GM12878 (cell line): ENCODE measurements around the gene PCDH15. TPM values are rescaled to one million over a fixed set of nuclear protein-coding genes. Genes with fewer than 3 reads are reported as not detected.

Experiments used
- ATAC-seq: fragments of 200-7000 bp; cut with Tn5 transposase; 3 replicates; pipeline ENCODE4 v1.9.1; 2020; ENCODE audit warnings: mild to moderate bottlenecking, moderate library complexity
- BruUV-seq: library from RNA; stranded (reverse); fragments of 400-500 nt; replicated peaks from 2 replicates; lab custom pipeline; 2021; lab: Mats Ljungman, UMichigan
- CTCF ChIA-PET: fragments of 300-600 bp; sonication (Branson Sonifier 250); formaldehyde crosslinking; extraction: SDS; loops from one replicate; lab custom pipeline; 2021; ENCODE audit warnings: inconsistent platforms; lab: Yijun Ruan, JAX
- POLR2A ChIA-PET: fragments of 350-600 bp; formaldehyde crosslinking; extraction: SDS; loops from one replicate; lab custom pipeline; 2021; ENCODE audit warnings: inconsistent platforms; lab: Charles Lee
- RAD21 ChIA-PET: fragments of 300-600 bp; sonication (Branson Sonifier 250); formaldehyde crosslinking; loops from one replicate; lab custom pipeline; 2023; ENCODE audit warnings: antibody characterized with exemption; ENCODE audit not compliant: unreplicated experiment; lab: Charles Lee
- SMC1A ChIA-PET: fragments of 300-600 bp; sonication (Branson Sonifier 250); formaldehyde crosslinking; loops from one replicate; lab custom pipeline; 2023; ENCODE audit not compliant: unreplicated experiment, uncharacterized antibody; lab: Charles Lee
- DNase-seq: peaks from one replicate; pipeline ENCODE4 v3.0.0-alpha.2; 2011; ENCODE audit warnings: low read depth, low spot score
- FAIRE-seq: peaks from 3 replicates; lab custom pipeline; 2011; peaks lifted over from hg19 to GRCh38; lab: Jason Lieb, UNC
- H2AFZ ChIP-seq: 2 replicates; pipeline ENCODE4 v1.6.0; 2011; ENCODE audit warnings: low read depth, low read length, control low read depth; ENCODE audit not compliant: control insufficient read depth
- H3K27ac ChIP-seq: 2 replicates; pipeline ENCODE4 v1.5.1; 2011; ENCODE audit warnings: control low read depth; ENCODE audit not compliant: control insufficient read depth, insufficient read depth
- H3K27me3 ChIP-seq, 2 experiments: replicated peaks in 1 of 2; 2 replicates each; pipeline versions ENCODE4 v1.6.0 to v1.6.1; 2011; ENCODE audit warnings: low read length in 1 of 2; ENCODE audit not compliant: control insufficient read depth in 2 of 2, insufficient read depth in 2 of 2
- H3K36me3 ChIP-seq, 2 experiments: 2 replicates each; pipeline ENCODE4 v1.5.1; 2011; ENCODE audit warnings: low read length in 1 of 2; ENCODE audit not compliant: control insufficient read depth in 2 of 2, insufficient read depth in 2 of 2
- H3K4me1 ChIP-seq: 2 replicates; pipeline ENCODE4 v1.6.1; 2011; ENCODE audit warnings: mild to moderate bottlenecking, low read length, moderate library complexity, mixed read lengths; ENCODE audit not compliant: control insufficient read depth, insufficient read depth
- H3K4me2 ChIP-seq: 2 replicates; pipeline ENCODE4 v1.6.0; 2011; ENCODE audit warnings: control low read depth; ENCODE audit not compliant: control insufficient read depth, insufficient read depth
- H3K4me3 ChIP-seq: fragments of 200-600 bp; sonication (generic); 2 replicates; pipeline ENCODE4 v1.5.1; 2016
- H3K79me2 ChIP-seq: 2 replicates; pipeline ENCODE4 v1.6.0; 2011; ENCODE audit warnings: low read length; ENCODE audit not compliant: control insufficient read depth, insufficient read depth
- H3K9ac ChIP-seq: 2 replicates; pipeline ENCODE4 v1.8.0; 2011; ENCODE audit warnings: low read length, control low read depth, mixed read lengths; ENCODE audit not compliant: control insufficient read depth, insufficient read depth
- H3K9me3 ChIP-seq: replicated peaks from 3 replicates; pipeline ENCODE4 v1.5.1; 2011; ENCODE audit warnings: mild to moderate bottlenecking, low read length; ENCODE audit not compliant: control insufficient read depth, insufficient read depth
- H4K20me1 ChIP-seq: 2 replicates; pipeline ENCODE4 v1.6.0; 2011; ENCODE audit not compliant: control insufficient read depth, insufficient read depth
- BCL11A ChIP-seq: IDR thresholded peaks from 2 replicates; pipeline ENCODE4 v1.6.1; 2011; ENCODE audit warnings: low read depth, low read length
- JUNB ChIP-seq: IDR thresholded peaks from 2 replicates; pipeline ENCODE4 v1.6.1; 2016; ENCODE audit warnings: antibody characterized with exemption, mild to moderate bottlenecking
- KAT2A ChIP-seq: conservative IDR thresholded peaks from 2 replicates; pipeline ENCODE4 v1.6.1; 2011; ENCODE audit warnings: low read depth, low read length; ENCODE audit not compliant: control insufficient read depth
- MAX ChIP-seq: IDR thresholded peaks from 2 replicates; pipeline ENCODE4 v1.6.1; 2012; ENCODE audit warnings: low read depth, low read length, improper control_type of control experiment
- MYB ChIP-seq: fragments of 150-350 bp; IDR thresholded peaks from 2 replicates; pipeline ENCODE4 v1.6.1; 2014; ENCODE audit warnings: mild to moderate bottlenecking, low read depth, low read length, borderline replicate concordance
- NBN ChIP-seq: fragments of 450-650 bp; IDR thresholded peaks from 2 replicates; pipeline ENCODE4 v1.6.1; 2016
- RFX5 ChIP-seq: IDR thresholded peaks from 2 replicates; pipeline ENCODE4 v1.6.1; 2011; ENCODE audit warnings: low read depth, low read length, improper control_type of control experiment
- ZNF687 ChIP-seq: fragments of 450-650 bp; IDR thresholded peaks from 2 replicates; pipeline ENCODE4 v1.6.1; 2017; ENCODE audit warnings: mild to moderate bottlenecking, moderate library complexity
- ZSCAN29 ChIP-seq: fragments of 450-650 bp; IDR thresholded peaks from 2 replicates; pipeline ENCODE4 v1.6.1; 2017; ENCODE audit warnings: mild to moderate bottlenecking, moderate library complexity
- WGBS: methylation state at CpG from one replicate; pipeline ENCODE4 v1.1.6; 2016; ENCODE audit warnings: low lambda C conversion rate; ENCODE audit not compliant: insufficient replicate concordance, insufficient coverage; ENCODE audit errors: missing lambda C conversion rate; 5-methylcytosine and 5-hydroxymethylcytosine counted together
- in situ Hi-C: fragments of 300-500 bp; cut with MboI; formaldehyde crosslinking; loops from 9 replicates; pipeline ENCODE4 v1.14.3; 2018; ENCODE audit warnings: mixed read lengths
- intact Hi-C: fragments of 100-400 bp; cut with micrococcal nuclease; formaldehyde crosslinking; loops from one replicate; pipeline ENCODE4 v1.14.2; 2022; ENCODE audit not compliant: unreplicated experiment
- polyA plus RNA-seq, 11 experiments: library from polyadenylated mRNA; depleted of rRNA in 4 of 11; unstranded in 6 of 11; stranded (reverse) in 5 of 11; fragments of >200 nt; fragmentation: Nextera tagmentation in 4 of 11; fragmentation: Illumina TruSeq in 1 of 11; extraction: Ambion mirVana in 4 of 11; extraction: Trizol in 1 of 11; gene quantifications; 1 replicate in 1 of 11; 2 replicates in 10 of 11; pipeline versions ENCODE4 v1.2.1 to v1.2.3, GENCODE V29; 2011 to 2016; ENCODE audit warnings: inconsistent platforms in 2 of 11, missing spikeins in 2 of 11, low read depth in 1 of 11
- total RNA-seq, 4 experiments: library from RNA; depleted of rRNA in 3 of 4; stranded (reverse); fragments of >200 nt in 3 of 4; fragmentation: Illumina TruSeq in 1 of 4; extraction: Trizol in 1 of 4; gene quantifications; 2 replicates each; pipeline versions ENCODE4 v1.2.1 to v1.2.3, GENCODE V29; 2013 to 2021

The PCDH15 gene
- total and polyA plus RNA-seq, 10 of the 15 experiments (the other 5 are each of a cell fraction or from before 2014, with no cell fraction given) = 0.03 to 0.52 (median 0.07) TPM; not detected in 6

- Histone ChIP-seq H3K36me3 (no peaks in the 10 kb centered on the region), H2AFZ (no peak overlapping the region), H3K4me3 (no peak overlapping the region), H4K20me1 (no peaks in the 10 kb centered on the region), H3K79me2 (no peaks in the 10 kb centered on the region), H3K9ac (no peak overlapping the region), H3K27ac (no peak overlapping the region), H3K4me2 (no peak overlapping the region), H3K4me1 (no peaks in the 10 kb centered on the region)
- FAIRE-seq = no peak
- ChIA-PET SMC1A (no interaction called here), POLR2A (no interaction called here), RAD21 (no interaction called here), CTCF (no interaction called here)
- DNase-seq = no peak
- no TSS peak for BruUV-seq
- TF ChIP-seq KAT2A (no peak), RFX5 (no peak), ZNF687 (no peak), NBN (no peak), BCL11A (no peak), ZSCAN29 (no peak), JUNB (no peak), MAX (no peak), MYB (no peak)
- TF ChIP-seq, all 136 proteins: peak for 0
- no peak for ATAC-seq
- in situ Hi-C loops (no loop called here), intact Hi-C loops (no loop called here)
- Histone ChIP-seq H3K27me3 (no peaks in the 10 kb centered on the region), H3K9me3 (no peaks in the 10 kb centered on the region)
- WGBS = 64% methylated on average over 1 of the region's 1 CpG
These were observed 908.0 kb downstream of the PCDH15 start for GRCh38 chr10:53893061-53893460.
